ENCODE data around the gene ZC3H7B.

- TF ChIP-seq, protein P1, sequence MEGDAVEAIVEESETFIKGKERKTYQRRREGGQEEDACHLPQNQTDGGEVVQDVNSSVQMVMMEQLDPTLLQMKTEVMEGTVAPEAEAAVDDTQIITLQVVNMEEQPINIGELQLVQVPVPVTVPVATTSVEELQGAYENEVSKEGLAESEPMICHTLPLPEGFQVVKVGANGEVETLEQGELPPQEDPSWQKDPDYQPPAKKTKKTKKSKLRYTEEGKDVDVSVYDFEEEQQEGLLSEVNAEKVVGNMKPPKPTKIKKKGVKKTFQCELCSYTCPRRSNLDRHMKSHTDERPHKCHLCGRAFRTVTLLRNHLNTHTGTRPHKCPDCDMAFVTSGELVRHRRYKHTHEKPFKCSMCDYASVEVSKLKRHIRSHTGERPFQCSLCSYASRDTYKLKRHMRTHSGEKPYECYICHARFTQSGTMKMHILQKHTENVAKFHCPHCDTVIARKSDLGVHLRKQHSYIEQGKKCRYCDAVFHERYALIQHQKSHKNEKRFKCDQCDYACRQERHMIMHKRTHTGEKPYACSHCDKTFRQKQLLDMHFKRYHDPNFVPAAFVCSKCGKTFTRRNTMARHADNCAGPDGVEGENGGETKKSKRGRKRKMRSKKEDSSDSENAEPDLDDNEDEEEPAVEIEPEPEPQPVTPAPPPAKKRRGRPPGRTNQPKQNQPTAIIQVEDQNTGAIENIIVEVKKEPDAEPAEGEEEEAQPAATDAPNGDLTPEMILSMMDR (IDR thresholded peaks at IDR 0.05), result no peak
- TF ChIP-seq POLR2A (IDR thresholded peaks at IDR 0.05), result no peak
Observed at GRCh38 chr22:41355895-41356294, 54.6 kb downstream of the ZC3H7B start.
